ENCODE results near the gene ZNF235.

DNA sequence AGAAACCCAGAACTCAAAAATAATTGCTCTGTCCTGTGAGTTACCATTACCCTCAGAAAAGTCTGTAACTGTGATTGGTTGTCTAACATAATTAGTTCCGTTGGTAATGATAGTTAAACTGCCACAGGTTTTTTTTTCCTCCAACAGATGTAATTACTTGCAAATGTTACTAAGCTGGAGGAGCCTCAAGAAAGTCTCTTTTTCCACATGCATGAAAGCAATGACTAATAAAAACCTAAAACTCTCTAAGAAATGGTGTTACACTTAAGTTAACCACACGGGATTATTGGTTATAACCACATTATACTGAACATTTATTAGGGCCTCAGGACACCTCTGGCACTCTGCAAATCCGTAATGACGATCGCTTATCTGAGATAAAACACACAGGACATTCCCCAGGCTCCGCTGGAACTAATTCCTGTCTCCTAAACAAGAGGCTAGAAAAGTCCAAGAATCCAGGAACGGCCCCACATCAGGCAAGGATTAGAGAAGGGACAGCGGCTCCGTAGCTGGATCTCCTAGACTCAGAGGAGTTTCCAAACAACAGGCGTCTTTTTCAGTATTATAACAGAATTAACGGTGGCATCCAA is 753 bp downstream of the ZNF235 start:
- no peak for TF ChIP-seq EZH2 (IDR thresholded peaks at IDR 0.05; ENCODE audit: low read length, unreplicated experiment)
- TF ChIP-seq, protein P1, sequence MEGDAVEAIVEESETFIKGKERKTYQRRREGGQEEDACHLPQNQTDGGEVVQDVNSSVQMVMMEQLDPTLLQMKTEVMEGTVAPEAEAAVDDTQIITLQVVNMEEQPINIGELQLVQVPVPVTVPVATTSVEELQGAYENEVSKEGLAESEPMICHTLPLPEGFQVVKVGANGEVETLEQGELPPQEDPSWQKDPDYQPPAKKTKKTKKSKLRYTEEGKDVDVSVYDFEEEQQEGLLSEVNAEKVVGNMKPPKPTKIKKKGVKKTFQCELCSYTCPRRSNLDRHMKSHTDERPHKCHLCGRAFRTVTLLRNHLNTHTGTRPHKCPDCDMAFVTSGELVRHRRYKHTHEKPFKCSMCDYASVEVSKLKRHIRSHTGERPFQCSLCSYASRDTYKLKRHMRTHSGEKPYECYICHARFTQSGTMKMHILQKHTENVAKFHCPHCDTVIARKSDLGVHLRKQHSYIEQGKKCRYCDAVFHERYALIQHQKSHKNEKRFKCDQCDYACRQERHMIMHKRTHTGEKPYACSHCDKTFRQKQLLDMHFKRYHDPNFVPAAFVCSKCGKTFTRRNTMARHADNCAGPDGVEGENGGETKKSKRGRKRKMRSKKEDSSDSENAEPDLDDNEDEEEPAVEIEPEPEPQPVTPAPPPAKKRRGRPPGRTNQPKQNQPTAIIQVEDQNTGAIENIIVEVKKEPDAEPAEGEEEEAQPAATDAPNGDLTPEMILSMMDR (conservative IDR thresholded peaks at IDR 0.05; ENCODE audit: low read depth, low read length), result no peak
- no peak for TF ChIP-seq EZH2phosphoT487 (IDR thresholded peaks at IDR 0.05; ENCODE audit: borderline replicate concordance, low read length)
